Brain microvascular endothelial cell (primary cell): ENCODE data around the gene ARID4B.

Source experiments
- DNase-seq: peaks from one replicate; pipeline ENCODE4 v3.0.0-alpha.2; 2020
- H3K27ac ChIP-seq: fragments of 250-450 bp; sonication (Bioruptor Pico); 2 replicates; pipeline ENCODE4 v1.5.1; 2020; ENCODE audit warnings: mild to moderate bottlenecking, moderate library complexity
- H3K27me3 ChIP-seq: fragments of 250-450 bp; sonication (Bioruptor Pico); replicated peaks from 2 replicates; pipeline ENCODE4 v1.5.1; 2020; ENCODE audit warnings: mild to moderate bottlenecking
- H3K36me3 ChIP-seq: fragments of 250-450 bp; sonication (Bioruptor Pico); replicated peaks from 2 replicates; pipeline ENCODE4 v1.5.1; 2020; ENCODE audit warnings: mild to moderate bottlenecking
- H3K4me3 ChIP-seq: 2 replicates; pipeline ENCODE4 v1.5.1; 2011; ENCODE audit warnings: low read depth, mild to moderate bottlenecking, control low read depth, low read length, moderate library complexity
- in situ Hi-C: cut with HindIII; loops from 2 replicates; pipeline ENCODE4 v1.10.0; 2017; ENCODE audit warnings: low sequenced_read_pairs, low pct_ligation_motif_present
- TF ChIP-seq, protein P1 (sequence below): IDR thresholded peaks from 2 replicates; pipeline ENCODE4 v1.5.1; 2011; ENCODE audit warnings: low read depth, mild to moderate bottlenecking, moderate library complexity, low read length, control low read depth, inconsistent platforms; ENCODE audit errors: missing control alignments

ARID4B gene

DNA sequence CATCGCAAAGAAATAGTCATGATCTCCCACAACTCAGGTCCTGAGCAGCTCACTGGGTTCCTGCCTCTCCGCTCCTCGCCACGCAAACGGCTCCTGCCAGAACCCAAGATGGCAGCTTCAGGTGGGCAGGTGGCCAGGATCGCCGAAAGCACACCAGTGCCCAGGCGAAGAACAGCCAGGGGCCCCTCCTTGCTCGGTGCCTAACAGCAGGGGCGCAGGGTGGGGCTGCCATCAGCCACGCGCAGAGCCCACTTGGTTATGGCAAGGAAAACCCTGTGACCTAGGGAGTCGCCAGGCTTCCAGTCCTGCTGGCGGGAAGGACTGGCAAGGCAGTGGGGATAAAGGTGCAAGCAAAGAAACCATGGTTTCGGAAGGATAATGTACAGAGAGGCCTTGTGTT lies 47.5 kb downstream of the ARID4B start:
- Histone ChIP-seq H3K27ac (no peak overlapping the region), H3K4me3 (no peak overlapping the region), H3K27me3 (no peaks in the 10 kb centered on the region), H3K36me3 (no peaks in the 10 kb centered on the region)
- TF ChIP-seq, protein P1, sequence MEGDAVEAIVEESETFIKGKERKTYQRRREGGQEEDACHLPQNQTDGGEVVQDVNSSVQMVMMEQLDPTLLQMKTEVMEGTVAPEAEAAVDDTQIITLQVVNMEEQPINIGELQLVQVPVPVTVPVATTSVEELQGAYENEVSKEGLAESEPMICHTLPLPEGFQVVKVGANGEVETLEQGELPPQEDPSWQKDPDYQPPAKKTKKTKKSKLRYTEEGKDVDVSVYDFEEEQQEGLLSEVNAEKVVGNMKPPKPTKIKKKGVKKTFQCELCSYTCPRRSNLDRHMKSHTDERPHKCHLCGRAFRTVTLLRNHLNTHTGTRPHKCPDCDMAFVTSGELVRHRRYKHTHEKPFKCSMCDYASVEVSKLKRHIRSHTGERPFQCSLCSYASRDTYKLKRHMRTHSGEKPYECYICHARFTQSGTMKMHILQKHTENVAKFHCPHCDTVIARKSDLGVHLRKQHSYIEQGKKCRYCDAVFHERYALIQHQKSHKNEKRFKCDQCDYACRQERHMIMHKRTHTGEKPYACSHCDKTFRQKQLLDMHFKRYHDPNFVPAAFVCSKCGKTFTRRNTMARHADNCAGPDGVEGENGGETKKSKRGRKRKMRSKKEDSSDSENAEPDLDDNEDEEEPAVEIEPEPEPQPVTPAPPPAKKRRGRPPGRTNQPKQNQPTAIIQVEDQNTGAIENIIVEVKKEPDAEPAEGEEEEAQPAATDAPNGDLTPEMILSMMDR: no peak
- no peak for DNase-seq
- in situ Hi-C loops: no loop called here

DNA sequence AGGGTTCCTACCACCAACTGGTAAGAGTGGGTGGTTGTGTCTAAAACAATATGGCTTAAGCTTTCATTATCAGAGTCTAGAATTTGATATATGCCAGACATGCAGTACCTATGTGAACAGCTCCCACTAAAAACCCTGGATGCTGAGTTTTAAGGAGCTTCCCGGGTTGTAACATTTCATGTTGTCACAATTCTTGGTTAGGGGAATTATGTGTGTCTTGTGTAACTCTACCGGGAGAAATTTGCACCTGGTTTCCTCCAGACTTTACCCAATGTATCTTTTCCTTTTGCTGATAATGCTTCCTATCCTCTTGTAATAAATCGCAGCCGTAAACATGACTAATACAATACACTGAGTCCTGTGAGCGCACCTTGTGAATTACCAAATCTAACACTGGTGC lies 48.3 kb downstream of the ARID4B start:
- in situ Hi-C loops: no loop called here
- Histone ChIP-seq H3K4me3 (no peak overlapping the region), H3K27me3 (no peaks in the 10 kb centered on the region), H3K27ac (no peak overlapping the region), H3K36me3 (no peaks in the 10 kb centered on the region)
- TF ChIP-seq, protein P1: no peak
- DNase-seq: no peak

DNA sequence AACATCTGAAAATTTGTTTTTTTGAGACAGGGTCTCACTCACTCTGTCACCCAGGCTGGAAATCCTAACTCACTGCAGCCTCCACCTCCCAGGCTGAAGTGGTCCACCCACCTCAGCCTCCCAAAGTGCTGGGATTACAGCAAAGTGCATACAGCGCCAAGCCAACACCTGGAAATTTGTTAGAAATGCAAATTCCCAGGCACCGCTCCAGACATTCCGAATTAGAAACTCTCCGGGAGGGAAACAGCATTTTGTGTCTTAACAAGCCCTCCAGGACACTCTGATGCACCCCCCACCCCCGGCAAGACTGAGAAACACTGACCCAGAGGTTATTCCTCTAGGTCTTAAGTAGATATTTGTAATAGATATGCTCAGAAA lies 49.1 kb downstream of the ARID4B start:
- H3K36me3 ChIP-seq: no peaks in the 10 kb centered on the region
- no peak overlapping the region for H3K4me3 ChIP-seq
- no peak overlapping the region for H3K27ac ChIP-seq
- H3K27me3 ChIP-seq: no peaks in the 10 kb centered on the region
- in situ Hi-C loops: no loop called here
- TF ChIP-seq, protein P1: no peak
- DNase-seq: no peak

DNA sequence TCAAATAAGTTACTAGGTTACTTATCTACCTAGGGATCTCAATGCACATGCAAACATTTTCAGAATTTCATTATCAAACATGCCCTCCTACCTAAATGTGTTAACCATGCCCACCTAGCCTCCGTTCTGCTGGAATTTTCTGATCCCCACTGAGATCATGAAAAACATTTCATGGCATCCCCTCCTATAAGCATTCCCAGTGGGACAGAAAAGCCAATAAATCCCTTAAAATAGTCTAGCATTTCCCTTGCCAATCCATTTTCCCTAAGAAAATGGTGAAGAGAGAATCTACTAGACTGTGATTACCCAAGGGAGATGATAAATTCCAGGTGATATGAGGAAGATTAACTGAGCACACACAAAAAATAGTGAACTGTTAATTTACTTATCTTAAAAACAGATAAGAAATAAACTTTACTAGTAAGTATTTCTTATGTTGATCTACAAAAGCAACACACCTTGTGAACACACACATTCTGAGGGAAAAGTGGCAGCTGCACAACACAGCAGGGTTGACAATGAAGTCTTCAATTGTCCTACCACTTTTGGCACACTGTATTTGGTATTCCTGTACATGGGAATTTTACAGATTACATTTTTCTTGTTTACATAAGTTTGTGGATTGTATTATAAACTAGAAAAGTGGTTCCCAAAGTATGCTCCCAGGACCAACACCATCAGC lies 49.6 kb downstream of the ARID4B start:
- no peak overlapping the region for H3K4me3 ChIP-seq
- no peak for DNase-seq
- in situ Hi-C loops: no loop called here
- no peaks in the 10 kb centered on the region for H3K36me3 ChIP-seq
- no peaks in the 10 kb centered on the region for H3K27me3 ChIP-seq
- TF ChIP-seq, protein P1: no peak
- H3K27ac ChIP-seq: no peak overlapping the region

DNA sequence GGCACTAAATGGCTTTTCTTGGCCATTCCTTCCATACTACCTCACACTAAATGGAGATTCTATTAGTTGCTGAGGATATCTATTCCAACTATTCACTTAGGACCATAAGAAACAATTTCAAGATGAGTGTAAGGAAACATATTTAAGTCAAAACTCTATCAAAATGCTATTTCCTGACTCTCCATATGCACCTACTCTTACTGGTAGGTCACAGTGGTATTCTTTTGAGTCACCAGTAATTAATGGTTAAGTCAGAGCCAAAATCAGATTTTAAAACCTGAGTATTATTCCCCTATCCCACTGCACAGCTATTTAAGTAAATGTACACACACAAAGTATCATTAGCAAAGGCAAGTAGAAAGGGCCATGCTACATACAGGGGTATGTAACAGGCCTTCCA lies 50.3 kb downstream of the ARID4B start:
- TF ChIP-seq, protein P1: no peak
- H3K27ac ChIP-seq: no peak overlapping the region
- in situ Hi-C loops: no loop called here
- no peaks in the 10 kb centered on the region for H3K36me3 ChIP-seq
- H3K27me3 ChIP-seq: no peaks in the 10 kb centered on the region
- H3K4me3 ChIP-seq: no peak overlapping the region
- no peak for DNase-seq

DNA sequence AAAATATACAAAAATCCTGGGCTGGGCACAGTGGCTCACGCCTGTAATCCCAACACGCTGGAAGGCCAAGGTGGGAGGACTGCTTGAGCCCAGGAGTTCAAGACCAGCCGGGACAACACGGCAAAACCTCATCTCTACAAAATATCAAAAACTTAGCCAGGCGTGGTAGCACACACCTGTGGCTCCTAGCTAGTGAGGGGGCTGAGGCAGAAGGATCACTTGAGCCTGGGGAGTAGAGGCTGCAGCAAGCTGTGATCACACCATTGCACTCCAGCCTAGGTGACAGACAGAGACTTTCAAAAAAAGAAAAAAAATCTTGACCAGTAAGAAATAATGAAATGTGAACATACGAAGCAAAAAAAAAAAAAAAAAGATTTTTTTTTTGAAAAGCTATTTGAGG lies 52.1 kb downstream of the ARID4B start:
- in situ Hi-C loops: no loop called here
- H3K27ac ChIP-seq: no peak overlapping the region
- TF ChIP-seq, protein P1: no peak

More for the DNA sequence above, 52.1 kb downstream of the ARID4B start:
- Histone ChIP-seq H3K4me3 (no peak overlapping the region), H3K27me3 (no peaks in the 10 kb centered on the region), H3K36me3 (no peaks in the 10 kb centered on the region)
- no peak for DNase-seq
